ENCODE results near the gene HIPK2.

- TF ChIP-seq CTCF (IDR thresholded peaks at IDR 0.05) = no peak
- TF ChIP-seq POLR2A (IDR thresholded peaks at IDR 0.05) = no peak
Measured at GRCh38 chr7:139822855-139823254, 45.1 kb upstream of the HIPK2 start.
